Neural crest cell (in vitro differentiated cells): ENCODE measurements around the gene SYTL5. TPM values are rescaled to one million over a fixed set of nuclear protein-coding genes. Genes with fewer than 3 reads are reported as not detected.

Experiments used
- DNase-seq: peaks from one replicate; pipeline ENCODE4 v3.0.0; 2021; ENCODE audit warnings: low read depth, mixed read lengths, low spot score
- H3K27ac Mint-ChIP-seq: one replicate; pipeline ENCODE4 v1.8.0; 2021; ENCODE audit warnings: mild to moderate bottlenecking, mixed read lengths; ENCODE audit not compliant: unreplicated experiment
- H3K27me3 Mint-ChIP-seq: 2 replicates; pipeline ENCODE4 v1.8.0; 2021; ENCODE audit warnings: low read depth, mild to moderate bottlenecking, mixed read lengths
- H3K36me3 Mint-ChIP-seq: 2 replicates; pipeline ENCODE4 v1.8.0; 2021; ENCODE audit warnings: low read depth, mild to moderate bottlenecking, mixed read lengths
- H3K4me1 Mint-ChIP-seq: 2 replicates; pipeline ENCODE4 v1.8.0; 2021; ENCODE audit warnings: mixed read lengths
- H3K4me3 Mint-ChIP-seq: one replicate; pipeline ENCODE4 v1.8.0; 2021; ENCODE audit warnings: mild to moderate bottlenecking, mixed read lengths
- H3K9me3 Mint-ChIP-seq: 2 replicates; pipeline ENCODE4 v1.8.0; 2021; ENCODE audit warnings: mixed read lengths
- CTCF ChIP-seq: fragments of 200-600 bp; sonication (generic); conservative IDR thresholded peaks from 2 replicates; pipeline ENCODE4 v1.5.0; 2021; ENCODE audit warnings: antibody characterized with exemption, mild to moderate bottlenecking
- total RNA-seq: library from RNA; stranded (reverse); gene quantifications from 2 replicates; pipeline ENCODE4 v1.2.1, GENCODE V29; 2021

Gene SYTL5
- total RNA-seq, 1 donor from 2014 or later: 0.05 TPM

- Mint-ChIP-seq H3K27ac (no peak overlapping the region), H3K9me3 (peaks cover 5% of the 10 kb centered on the region), H3K4me1 (peaks cover 3% of the 10 kb centered on the region), H3K4me3 (no peak overlapping the region), H3K27me3 (no peaks in the 10 kb centered on the region), H3K36me3 (no peaks in the 10 kb centered on the region)
- no peak for TF ChIP-seq CTCF
- no peak for DNase-seq
Observed at GRCh38 chrX:37993176-37993575, 13.2 kb upstream of the SYTL5 start.

- peaks cover 8% of the 10 kb centered on the region for H3K9me3 Mint-ChIP-seq
- no peaks in the 10 kb centered on the region for H3K36me3 Mint-ChIP-seq
- H3K27ac Mint-ChIP-seq: no peak overlapping the region
- H3K4me1 Mint-ChIP-seq: peaks cover 3% of the 10 kb centered on the region
- DNase-seq: no peak
- H3K27me3 Mint-ChIP-seq: no peaks in the 10 kb centered on the region
- H3K4me3 Mint-ChIP-seq: no peak overlapping the region
- TF ChIP-seq CTCF: no peak
Observed at GRCh38 chrX:37993837-37994619, 12.3 kb upstream of the SYTL5 start.

GRCh38 chrX:37995428-37995827, 10.9 kb upstream of the SYTL5 start:
- H3K27me3 Mint-ChIP-seq: no peaks in the 10 kb centered on the region
- no peak overlapping the region for H3K27ac Mint-ChIP-seq
- no peak for TF ChIP-seq CTCF
- no peaks in the 10 kb centered on the region for H3K36me3 Mint-ChIP-seq
- H3K9me3 Mint-ChIP-seq: peaks cover 5% of the 10 kb centered on the region
- H3K4me1 Mint-ChIP-seq: no peaks in the 10 kb centered on the region
- no peak for DNase-seq
- no peak overlapping the region for H3K4me3 Mint-ChIP-seq

GRCh38 chrX:37997096-37997495, 9.3 kb upstream of the SYTL5 start:
- Mint-ChIP-seq H3K36me3 (no peaks in the 10 kb centered on the region), H3K4me3 (no peak overlapping the region), H3K27me3 (no peaks in the 10 kb centered on the region), H3K9me3 (peaks cover 5% of the 10 kb centered on the region), H3K27ac (no peak overlapping the region), H3K4me1 (no peaks in the 10 kb centered on the region)
- no peak for DNase-seq
- TF ChIP-seq CTCF: no peak

GRCh38 chrX:37998586-37999262, 7.6 kb upstream of the SYTL5 start:
- no peak for TF ChIP-seq CTCF
- H3K4me1 Mint-ChIP-seq: no peaks in the 10 kb centered on the region
- H3K36me3 Mint-ChIP-seq: no peaks in the 10 kb centered on the region
- H3K9me3 Mint-ChIP-seq: peaks cover 5% of the 10 kb centered on the region
- DNase-seq: no peak
- no peak overlapping the region for H3K27ac Mint-ChIP-seq
- no peak overlapping the region for H3K4me3 Mint-ChIP-seq
- no peaks in the 10 kb centered on the region for H3K27me3 Mint-ChIP-seq
